HG03457 (cell line): ENCODE measurements around the gene TMEM30A.
A peak's percentile ranks its signal among the peaks of the same experiment; 100 is the strongest.

Experiments used
- ATAC-seq: cut with Tn5 transposase; IDR thresholded peaks from one replicate; pipeline ENCODE4 v1.9.1; 2021; ENCODE audit warnings: moderate number of reproducible peaks; ENCODE audit not compliant: unreplicated experiment

Gene TMEM30A

GRCh38 chr6:75284632-75285282 lies at the start of gene TMEM30A:
Gene TMEM30A, minus strand, starts transcription at chr6:75284792. Its CDS starts 154 bp downstream, at chr6:75284638.
- peak; percentile 83 for ATAC-seq

DNA sequence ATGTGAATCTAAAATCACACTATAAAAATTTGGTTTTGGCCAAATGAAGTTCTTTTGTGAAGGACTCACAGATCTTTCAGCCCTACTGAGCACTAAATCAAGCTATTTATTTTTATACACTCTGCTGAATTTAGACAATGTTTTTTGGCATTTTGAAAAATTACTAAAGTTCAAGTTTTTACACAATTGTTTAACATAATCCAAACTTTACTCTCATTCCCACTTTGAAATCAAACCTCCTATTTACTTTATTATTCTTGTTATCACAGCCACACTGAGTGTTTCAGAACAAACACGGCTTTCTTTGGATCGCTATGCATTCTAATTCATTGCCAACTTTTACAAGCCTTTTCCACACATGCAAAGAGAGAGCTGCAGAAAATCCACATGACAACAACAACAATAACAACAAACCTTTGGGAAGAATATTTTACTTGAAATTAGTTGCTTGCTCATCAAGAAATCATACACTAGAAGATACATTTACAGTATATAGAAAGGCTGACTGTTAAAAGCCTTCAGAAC lies 49.1 kb upstream of the TMEM30A start:
- ATAC-seq = no peak

- ATAC-seq = no peak
Measured at GRCh38 chr6:75331151-75331550, 46.6 kb upstream of the TMEM30A start.

DNA sequence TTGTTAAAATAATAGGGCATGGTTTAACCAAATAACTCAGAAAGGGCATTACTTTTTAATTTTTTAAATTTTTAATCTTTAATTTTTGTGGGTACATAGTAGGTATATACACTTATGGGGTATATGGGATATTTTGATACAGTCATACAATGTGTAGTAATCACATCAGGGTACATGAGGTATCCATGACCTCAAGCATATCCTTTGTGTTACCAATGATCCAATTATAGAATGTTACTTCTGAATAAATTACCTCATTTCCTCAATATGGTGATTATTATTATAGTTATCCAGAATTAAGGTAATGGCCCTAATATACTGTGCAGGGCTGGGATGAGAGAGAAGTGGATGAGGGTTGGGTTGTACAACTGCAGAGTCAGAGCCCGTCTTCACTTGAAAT lies 45.1 kb upstream of the TMEM30A start:
- ATAC-seq = no peak

DNA sequence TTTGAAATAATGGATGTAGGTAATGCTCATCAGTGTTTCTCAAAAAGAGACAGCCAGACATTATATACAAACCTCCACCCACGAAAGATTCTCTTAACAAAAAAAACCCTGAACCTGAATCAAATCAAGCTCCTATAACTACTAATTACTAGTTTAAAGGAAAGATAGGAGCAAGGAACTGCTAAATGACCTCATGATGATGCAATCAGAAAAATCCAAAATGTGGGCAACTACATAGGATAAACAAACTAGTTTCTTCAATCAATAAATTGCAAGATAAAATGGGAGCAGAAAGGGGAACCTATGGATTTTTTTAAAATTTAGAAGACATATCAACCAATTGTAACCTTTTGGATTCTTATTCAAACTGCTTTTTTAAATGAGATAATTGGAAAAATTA lies 43.2 kb upstream of the TMEM30A start:
- no peak for ATAC-seq

- no peak for ATAC-seq
Measured at GRCh38 chr6:75326557-75327258, 42.1 kb upstream of the TMEM30A start.

GRCh38 chr6:75318900-75319299 lies 34.3 kb upstream of the TMEM30A start:
- ATAC-seq = no peak

DNA sequence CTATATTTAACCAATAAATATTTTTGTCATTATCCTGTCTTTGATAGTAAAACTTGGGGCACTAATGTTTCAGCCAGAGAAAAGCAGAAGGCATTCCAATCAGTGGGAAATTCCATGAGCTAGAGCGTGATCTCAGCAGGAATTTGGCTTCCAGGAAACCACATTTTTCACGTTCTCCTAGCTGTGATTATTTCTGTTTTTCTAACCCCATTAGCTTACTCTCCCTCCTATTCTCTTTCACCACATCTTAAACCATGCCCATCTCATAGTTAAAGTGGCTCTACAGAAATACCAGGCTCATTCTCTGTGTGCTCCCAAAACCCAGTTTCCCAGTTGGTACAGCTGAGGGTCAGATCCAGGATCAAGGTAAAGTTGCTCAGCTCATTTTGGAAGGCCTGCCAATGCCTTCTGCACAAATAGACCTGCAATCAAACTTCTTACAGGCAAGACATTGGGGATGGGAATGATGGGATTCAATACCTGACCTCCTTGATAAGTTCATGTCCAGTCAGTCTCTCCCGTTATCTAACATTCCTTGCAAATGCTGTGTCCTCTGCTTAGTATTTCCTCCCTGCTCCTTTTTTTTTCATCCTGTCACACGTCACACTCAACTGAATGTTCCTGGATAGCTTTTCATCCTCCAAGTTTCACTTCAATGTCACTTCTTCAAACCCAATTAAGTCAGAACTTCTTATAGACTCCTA lies 33.1 kb upstream of the TMEM30A start:
- no peak for ATAC-seq

- no peak for ATAC-seq
Measured at GRCh38 chr6:75315978-75316377, 31.4 kb upstream of the TMEM30A start.

GRCh38 chr6:75308250-75308988 lies 23.8 kb upstream of the TMEM30A start:
- ATAC-seq = no peak

DNA sequence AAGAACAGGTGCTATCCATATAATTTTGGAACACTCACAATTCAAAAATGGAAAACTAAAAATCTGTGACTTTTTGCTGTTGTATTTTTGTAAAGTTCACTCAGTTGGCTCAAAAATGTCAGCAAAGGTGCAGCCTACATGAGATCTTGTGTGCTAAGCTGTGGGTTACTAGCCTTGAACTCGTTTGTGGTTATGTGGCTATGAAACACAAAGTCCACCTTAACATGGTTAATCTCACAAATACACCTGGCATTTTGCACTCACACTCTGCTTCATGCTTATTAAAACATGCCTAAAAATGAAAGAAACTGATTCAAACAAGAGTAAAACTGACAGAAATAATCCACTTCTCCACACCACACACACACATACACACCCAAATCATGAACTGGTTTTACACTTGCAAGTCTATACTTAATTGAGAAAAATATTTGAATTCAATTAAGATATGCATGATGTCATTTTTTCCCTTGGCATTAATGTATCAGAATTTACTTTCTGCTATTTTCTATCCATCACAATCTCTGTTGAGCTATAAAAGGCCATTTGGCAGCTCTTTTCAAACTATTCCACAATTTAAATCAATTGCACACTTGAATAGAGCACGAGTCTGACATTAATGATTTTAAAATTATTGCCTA lies 22.9 kb upstream of the TMEM30A start:
- no peak for ATAC-seq

- ATAC-seq = no peak
Measured at GRCh38 chr6:75306064-75306463, 21.5 kb upstream of the TMEM30A start.

DNA sequence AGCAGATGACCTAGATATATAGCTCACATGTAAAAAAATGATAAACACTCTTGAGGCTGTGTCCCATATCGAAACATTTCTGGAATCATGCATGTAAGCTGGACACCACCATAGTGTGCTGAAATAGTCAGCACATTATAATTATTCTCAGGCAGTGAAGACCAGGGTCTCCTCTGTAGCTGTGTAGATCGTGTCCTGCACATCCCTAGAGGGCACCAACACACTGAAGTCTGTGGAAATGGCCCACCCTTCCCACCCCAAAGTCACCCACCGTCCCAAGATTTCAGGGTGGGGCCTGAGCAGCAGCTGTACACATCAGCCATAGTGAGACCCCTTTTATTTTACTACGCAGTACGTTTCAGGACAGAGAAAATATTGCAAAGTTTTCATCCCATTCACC lies 21.0 kb upstream of the TMEM30A start:
- ATAC-seq = no peak

DNA sequence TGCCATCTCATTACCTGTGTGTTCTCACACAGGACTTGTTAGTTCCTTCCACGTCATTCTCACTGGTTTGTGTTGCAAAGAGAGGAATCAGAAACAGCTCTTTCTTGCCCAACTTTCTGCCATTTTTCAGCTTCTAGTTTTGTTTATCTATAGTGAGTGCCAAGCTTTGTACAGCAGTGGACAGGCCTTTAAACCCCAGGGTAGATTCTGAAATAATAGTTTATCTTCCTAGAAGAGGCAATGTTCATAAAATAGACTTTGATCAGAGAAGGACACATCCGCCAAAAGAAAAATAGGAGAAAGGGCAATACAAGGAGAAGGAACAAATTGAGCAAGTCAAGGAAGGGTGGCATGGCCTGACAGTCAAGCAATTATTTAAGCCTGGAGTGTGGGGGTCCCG lies 17.7 kb upstream of the TMEM30A start:
- no peak for ATAC-seq

DNA sequence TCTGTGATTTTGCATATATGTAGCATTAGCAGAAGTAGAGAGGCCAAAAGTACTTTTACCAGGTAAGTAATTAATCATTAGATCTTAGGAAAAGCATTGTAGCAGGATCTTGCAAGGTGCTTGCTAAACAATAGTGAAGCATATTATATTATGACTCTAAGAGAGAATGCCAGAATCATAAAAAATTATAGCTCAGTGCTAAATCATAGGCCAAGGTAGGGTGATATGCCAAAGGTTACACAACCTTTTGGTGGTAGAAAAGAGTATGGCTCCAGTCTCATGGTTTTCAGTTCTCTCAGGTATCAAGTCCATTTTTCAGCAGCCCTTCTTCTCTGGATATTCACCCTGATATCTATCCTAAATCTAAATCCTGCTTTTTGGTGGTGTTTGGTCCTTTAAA lies 16.9 kb upstream of the TMEM30A start:
- no peak for ATAC-seq

- no peak for ATAC-seq
Measured at GRCh38 chr6:75301088-75301487, 16.5 kb upstream of the TMEM30A start.

DNA sequence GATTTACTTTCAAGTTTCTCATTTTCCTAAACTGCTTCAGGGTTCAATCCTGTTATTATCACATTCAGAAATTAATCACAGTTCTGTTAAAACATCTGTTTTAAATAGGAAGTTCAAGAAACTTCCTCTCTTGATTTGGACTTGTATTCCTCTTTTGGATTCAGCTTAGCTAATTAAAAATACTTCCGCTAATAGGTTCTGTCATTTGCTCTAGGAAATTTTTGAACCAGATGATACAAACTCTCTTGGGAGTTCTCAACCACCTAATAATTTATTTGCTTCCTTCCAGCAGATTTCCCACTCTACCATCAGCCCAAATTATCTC lies 15.9 kb upstream of the TMEM30A start:
- ATAC-seq = no peak

DNA sequence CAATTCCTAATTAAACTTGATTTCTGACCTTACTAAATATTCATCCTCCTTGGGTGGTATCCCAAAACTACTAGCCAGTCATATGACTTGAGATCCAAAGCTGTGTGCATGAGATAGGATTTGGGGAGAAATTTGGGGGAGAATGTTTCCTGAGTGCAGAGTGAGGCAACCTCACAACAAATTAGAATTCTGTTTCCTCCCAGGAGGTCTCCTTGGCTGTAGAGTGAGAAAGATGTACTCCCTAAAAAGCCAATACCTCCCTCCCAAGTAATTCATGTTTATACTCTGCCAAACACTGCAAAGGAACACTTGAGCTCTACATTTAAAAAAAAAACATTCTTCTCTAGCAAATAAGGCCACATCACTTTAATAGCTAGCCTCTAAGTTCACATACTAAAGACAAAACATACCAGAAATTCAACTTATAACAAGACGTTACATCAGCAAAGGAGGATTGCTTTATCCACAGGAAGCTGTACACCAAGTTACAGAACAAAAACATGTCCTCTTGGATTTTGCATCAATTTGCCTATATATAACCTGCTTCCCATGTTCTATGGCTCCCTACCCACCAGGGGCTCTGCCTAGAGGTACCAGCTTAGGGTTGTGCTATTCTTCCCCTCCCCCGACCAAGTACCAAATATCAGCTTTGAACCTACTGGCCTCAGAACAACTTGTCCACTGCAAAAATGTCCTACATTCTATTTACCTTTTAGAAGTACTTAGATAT lies 15.4 kb upstream of the TMEM30A start:
- no peak for ATAC-seq

DNA sequence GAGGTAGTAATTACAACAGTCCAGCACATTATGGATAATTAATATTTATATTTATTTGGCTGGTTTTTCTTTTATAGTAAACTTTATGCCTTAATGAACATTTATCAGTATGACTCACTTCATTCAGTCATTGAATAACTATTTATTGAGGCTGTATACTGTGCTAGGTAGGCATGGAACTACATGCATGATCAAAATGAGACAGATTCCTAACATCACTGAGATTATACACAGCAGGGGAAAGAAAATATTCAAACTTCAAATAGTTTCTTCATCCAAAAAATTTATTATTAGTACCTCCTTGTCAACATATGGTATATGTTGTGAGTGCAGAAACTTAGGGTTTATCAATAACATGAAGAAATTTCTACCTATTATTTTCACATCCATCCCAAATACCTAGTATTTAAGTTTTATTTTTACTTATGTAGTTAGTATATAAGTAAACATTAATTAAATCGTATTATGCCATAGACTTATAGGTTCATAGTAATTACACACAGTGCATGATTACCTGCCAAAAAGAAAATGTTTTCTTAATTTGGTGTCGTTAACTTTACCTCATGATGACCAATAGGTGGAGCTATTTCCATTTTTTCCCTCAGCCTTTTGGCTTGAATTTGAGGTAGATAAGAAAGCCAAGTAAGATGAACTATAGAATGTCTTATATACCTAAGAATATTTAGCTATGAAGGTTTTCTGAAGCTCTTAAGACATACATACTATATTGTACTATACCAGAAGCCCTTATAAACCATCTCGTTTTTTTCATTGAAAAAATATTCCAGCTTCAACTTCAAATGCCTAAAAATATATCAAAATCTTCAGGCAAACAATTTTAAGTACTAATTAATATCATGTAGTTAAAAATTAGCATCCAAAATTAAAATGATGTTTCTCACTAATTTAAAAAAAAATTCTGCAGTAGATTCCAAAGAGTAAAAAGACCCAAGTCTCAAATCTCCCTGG lies 12.5 kb upstream of the TMEM30A start:
- no peak for ATAC-seq
